HCT116 (cell line): ENCODE results near the gene EFHD1. TPM values are rescaled to one million over a fixed set of nuclear protein-coding genes. Genes with fewer than 3 reads are reported as not detected.

Experiments
- ATAC-seq: fragments of 200-7000 bp; cut with Tn5 transposase; 2 replicates; pipeline ENCODE4 v1.9.1; 2020; ENCODE audit warnings: mild to moderate bottlenecking, moderate library complexity
- BruUV-seq: library from RNA; stranded (reverse); fragments of 400-500 nt; replicated peaks from 2 replicates; lab custom pipeline; 2021; lab: Mats Ljungman, UMichigan
- CTCF ChIA-PET: fragments of 300-600 bp; sonication (Branson Sonifier 250); formaldehyde crosslinking; loops from one replicate; lab custom pipeline; 2021; ENCODE audit warnings: antibody characterized with exemption; lab: Charles Lee
- POLR2A ChIA-PET: fragments of 300-600, 350-600 bp; sonication (Branson Sonifier 250); formaldehyde crosslinking; loops from one replicate; lab custom pipeline; 2021; ENCODE audit warnings: antibody characterized with exemption; lab: Charles Lee
- RAD21 ChIA-PET, 2 experiments: fragments of 300-600 bp; sonication (Branson Sonifier 250); formaldehyde crosslinking; loops; one replicate each; lab custom pipeline; 2023; ENCODE audit warnings: low total read pairs in 2 of 2; ENCODE audit not compliant: uncharacterized antibody in 2 of 2, unreplicated experiment in 2 of 2, low non-redundant PET in 1 of 2; lab: Charles Lee
- DNase-seq: peaks from one replicate; pipeline ENCODE4 v3.0.0-alpha.2; 2010; ENCODE audit warnings: low read depth, low spot score
- H2AFZ ChIP-seq: fragments of 200-600 bp; shearing (Covaris generic), sonication (generic); 2 replicates; pipeline ENCODE4 v1.6.1; 2017; ENCODE audit warnings: low read depth, mixed run types, mixed read lengths, antibody characterized with exemption, low read length; ENCODE audit not compliant: poor library complexity, severe bottlenecking
- H3K27ac ChIP-seq: 2 replicates; pipeline ENCODE4 v1.5.1; 2012; ENCODE audit warnings: low read depth, low read length
- H3K27me3 ChIP-seq: fragments of 200-600 bp; sonication (generic); 2 replicates; pipeline ENCODE4 v1.6.1; 2016; ENCODE audit warnings: mixed run types, low read length, mixed read lengths; ENCODE audit not compliant: insufficient read depth
- H3K36me3 ChIP-seq, 2 experiments: fragments of 200-500 bp in 1 of 2; fragments of 200-600 bp in 1 of 2; sonication (Bioruptor generic) in 1 of 2; sonication (generic) in 1 of 2; 2 replicates each; pipeline versions ENCODE4 v1.5.1 to v1.6.1; 2014 to 2016; ENCODE audit warnings: low read length in 2 of 2, inconsistent platforms in 1 of 2, mixed read lengths in 1 of 2, mixed run types in 1 of 2; ENCODE audit not compliant: insufficient read depth in 2 of 2, control insufficient read depth in 1 of 2
- H3K4me1 ChIP-seq, 2 experiments: fragments of 200-600 bp in 1 of 2; sonication (generic) in 1 of 2; 2 replicates each; pipeline versions ENCODE4 v1.5.1 to v1.6.1; 2012 to 2017; ENCODE audit warnings: low read length in 2 of 2, inconsistent platforms in 1 of 2, mild to moderate bottlenecking in 1 of 2, mixed read lengths in 1 of 2, mixed run types in 1 of 2, moderate library complexity in 1 of 2; ENCODE audit not compliant: insufficient read depth in 2 of 2, control insufficient read depth in 1 of 2
- H3K4me2 ChIP-seq: fragments of 200-600 bp; sonication (generic); 2 replicates; pipeline ENCODE4 v1.6.1; 2017; ENCODE audit warnings: mixed run types, low read length, mixed read lengths
- H3K4me3 ChIP-seq, 2 experiments: fragments of 200-600 bp in 1 of 2; sonication (generic) in 1 of 2; replicated peaks in 1 of 2; 2 replicates each; pipeline ENCODE4 v1.5.1; 2011 to 2016; ENCODE audit warnings: low read length in 2 of 2, control low read depth in 1 of 2, low read depth in 1 of 2, mild to moderate bottlenecking in 1 of 2, mixed read lengths in 1 of 2, mixed run types in 1 of 2
- H3K79me2 ChIP-seq: fragments of 200-600 bp; sonication (generic); 2 replicates; pipeline ENCODE4 v1.6.1; 2017; ENCODE audit warnings: mild to moderate bottlenecking, mixed run types, low read length, moderate library complexity, mixed read lengths; ENCODE audit not compliant: insufficient read depth
- H3K9ac ChIP-seq: fragments of 200-600 bp; sonication (generic); 2 replicates; pipeline ENCODE4 v1.6.1; 2016; ENCODE audit warnings: low read length, mixed read lengths
- H3K9me2 ChIP-seq: fragments of 200-600 bp; sonication (generic), shearing (Covaris generic); 2 replicates; pipeline ENCODE4 v1.6.1; 2017; ENCODE audit warnings: mixed run types, mild to moderate bottlenecking, moderate library complexity; ENCODE audit not compliant: insufficient read depth
- H3K9me3 ChIP-seq, 2 experiments: fragments of 200-500 bp in 1 of 2; fragments of 200-600 bp in 1 of 2; sonication (Bioruptor generic) in 1 of 2; sonication (generic) in 1 of 2; 2 replicates each; pipeline ENCODE4 v1.6.1; 2014 to 2017; ENCODE audit warnings: low read length in 2 of 2, mixed read lengths in 2 of 2, inconsistent platforms in 1 of 2, low read depth in 1 of 2, mild to moderate bottlenecking in 1 of 2, mixed run types in 1 of 2, moderate library complexity in 1 of 2; ENCODE audit not compliant: control insufficient read depth in 1 of 2, insufficient read depth in 1 of 2
- H4K20me1 ChIP-seq: fragments of 200-600 bp; sonication (generic), shearing (Covaris generic); 2 replicates; pipeline ENCODE4 v1.6.1; 2017; ENCODE audit warnings: mixed run types, mild to moderate bottlenecking, moderate library complexity; ENCODE audit not compliant: insufficient read depth
- EZH2 ChIP-seq: fragments of 200-600 bp; sonication (generic); IDR thresholded peaks from 2 replicates; pipeline ENCODE4 v1.6.1; 2017; ENCODE audit warnings: antibody characterized with exemption, mixed run types
- FOSL1 ChIP-seq: IDR thresholded peaks from 2 replicates; pipeline ENCODE4 v1.6.1; 2012; ENCODE audit warnings: low read depth
- SP1 ChIP-seq: IDR thresholded peaks from 2 replicates; pipeline ENCODE4 v1.6.1; 2012; ENCODE audit warnings: low read depth
- intact Hi-C: fragments of 100-400 bp; cut with micrococcal nuclease; formaldehyde crosslinking; loops from 2 replicates; pipeline ENCODE4 v1.10.0; 2022
- total RNA-seq: library from RNA; stranded (reverse); gene quantifications from one replicate; pipeline ENCODE4 v1.2.1, GENCODE V29; 2021; ENCODE audit not compliant: unreplicated experiment
- TF ChIP-seq, protein P1 (sequence below): IDR thresholded peaks from 2 replicates; pipeline ENCODE4 v1.6.1; 2012
- TF ChIP-seq, protein P2 (sequence below): IDR thresholded peaks from 2 replicates; pipeline ENCODE4 v1.6.1; 2012; ENCODE audit warnings: low read depth
- TF ChIP-seq, protein P3 (sequence below): IDR thresholded peaks from 2 replicates; pipeline ENCODE4 v1.6.1; 2012

EFHD1 gene
- total RNA-seq, 1 experiment from 2014 or later = 0.52 TPM

DNA sequence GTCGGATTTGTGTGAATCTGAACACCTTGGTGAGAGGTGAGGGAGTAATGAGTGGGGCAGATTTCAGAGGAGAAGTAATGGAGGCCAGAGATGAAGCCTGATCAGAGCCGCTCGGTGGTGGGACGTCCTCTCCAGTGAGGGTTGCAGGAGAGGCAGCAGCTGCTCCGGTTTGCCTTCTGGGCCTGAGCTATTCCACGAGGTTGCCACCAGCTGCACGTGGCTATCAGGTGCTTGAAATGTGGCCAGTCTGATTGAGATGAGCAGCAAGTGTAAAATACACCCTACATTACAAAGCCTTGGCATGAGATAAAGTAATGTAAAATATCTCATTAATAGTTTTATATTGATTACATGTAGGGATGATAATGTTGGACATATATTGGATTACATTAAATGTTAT is 10.8 kb upstream of the EFHD1 start:
- DNase-seq (no peak), ATAC-seq (no peak)
- Histone ChIP-seq H3K27me3 (no peaks in the 10 kb centered on the region), H3K9ac (no peak overlapping the region), H3K4me2 (no peak overlapping the region), H4K20me1 (no peaks in the 10 kb centered on the region), H3K27ac (no peak overlapping the region), H3K9me2 (no peaks in the 10 kb centered on the region), H3K79me2 (no peaks in the 10 kb centered on the region), H3K9me3 (no peaks in the 10 kb centered on the region), H3K4me1 (no peaks in the 10 kb centered on the region), H3K36me3 (no peaks in the 10 kb centered on the region), H3K4me3 (no peak overlapping the region), H2AFZ (no peak overlapping the region)
- ChIA-PET RAD21 (no interaction called here), POLR2A (no interaction called here), CTCF (no interaction called here)
- TF ChIP-seq FOSL1 = no peak
- TF ChIP-seq, protein P1, sequence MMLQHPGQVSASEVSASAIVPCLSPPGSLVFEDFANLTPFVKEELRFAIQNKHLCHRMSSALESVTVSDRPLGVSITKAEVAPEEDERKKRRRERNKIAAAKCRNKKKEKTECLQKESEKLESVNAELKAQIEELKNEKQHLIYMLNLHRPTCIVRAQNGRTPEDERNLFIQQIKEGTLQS = no peak
- TF ChIP-seq, protein P2, sequence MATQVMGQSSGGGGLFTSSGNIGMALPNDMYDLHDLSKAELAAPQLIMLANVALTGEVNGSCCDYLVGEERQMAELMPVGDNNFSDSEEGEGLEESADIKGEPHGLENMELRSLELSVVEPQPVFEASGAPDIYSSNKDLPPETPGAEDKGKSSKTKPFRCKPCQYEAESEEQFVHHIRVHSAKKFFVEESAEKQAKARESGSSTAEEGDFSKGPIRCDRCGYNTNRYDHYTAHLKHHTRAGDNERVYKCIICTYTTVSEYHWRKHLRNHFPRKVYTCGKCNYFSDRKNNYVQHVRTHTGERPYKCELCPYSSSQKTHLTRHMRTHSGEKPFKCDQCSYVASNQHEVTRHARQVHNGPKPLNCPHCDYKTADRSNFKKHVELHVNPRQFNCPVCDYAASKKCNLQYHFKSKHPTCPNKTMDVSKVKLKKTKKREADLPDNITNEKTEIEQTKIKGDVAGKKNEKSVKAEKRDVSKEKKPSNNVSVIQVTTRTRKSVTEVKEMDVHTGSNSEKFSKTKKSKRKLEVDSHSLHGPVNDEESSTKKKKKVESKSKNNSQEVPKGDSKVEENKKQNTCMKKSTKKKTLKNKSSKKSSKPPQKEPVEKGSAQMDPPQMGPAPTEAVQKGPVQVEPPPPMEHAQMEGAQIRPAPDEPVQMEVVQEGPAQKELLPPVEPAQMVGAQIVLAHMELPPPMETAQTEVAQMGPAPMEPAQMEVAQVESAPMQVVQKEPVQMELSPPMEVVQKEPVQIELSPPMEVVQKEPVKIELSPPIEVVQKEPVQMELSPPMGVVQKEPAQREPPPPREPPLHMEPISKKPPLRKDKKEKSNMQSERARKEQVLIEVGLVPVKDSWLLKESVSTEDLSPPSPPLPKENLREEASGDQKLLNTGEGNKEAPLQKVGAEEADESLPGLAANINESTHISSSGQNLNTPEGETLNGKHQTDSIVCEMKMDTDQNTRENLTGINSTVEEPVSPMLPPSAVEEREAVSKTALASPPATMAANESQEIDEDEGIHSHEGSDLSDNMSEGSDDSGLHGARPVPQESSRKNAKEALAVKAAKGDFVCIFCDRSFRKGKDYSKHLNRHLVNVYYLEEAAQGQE = no peak
- TF ChIP-seq, protein P3, sequence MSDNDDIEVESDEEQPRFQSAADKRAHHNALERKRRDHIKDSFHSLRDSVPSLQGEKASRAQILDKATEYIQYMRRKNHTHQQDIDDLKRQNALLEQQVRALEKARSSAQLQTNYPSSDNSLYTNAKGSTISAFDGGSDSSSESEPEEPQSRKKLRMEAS = no peak
- no peak for TF ChIP-seq EZH2
- no peak for TF ChIP-seq SP1
- BruUV-seq = no TSS peak
- intact Hi-C loops = no loop called here
